Activated CD8-positive, alpha-beta memory T cell treated with anti-CD3 and anti-CD28 coated beads, Interleukin-2, amount 10 ng/mL, durations not matched to agents 7 days and 5 days (primary cell): ENCODE measurements around the gene ITGA8. TPM values are rescaled to one million over a fixed set of nuclear protein-coding genes. Genes with fewer than 3 reads are reported as not detected.

Experiments
- ATAC-seq: fragments of 150-1000 bp; cut with Tn5 transposase; one replicate; pipeline ENCODE4 v1.10.0; 2021; ENCODE audit warnings: moderate library complexity
- CTCF ChIA-PET: fragments of 350-600 bp; sonication (Branson Sonifier 250); formaldehyde crosslinking; loops from one replicate; lab custom pipeline; 2021; ENCODE audit warnings: antibody characterized with exemption; lab: Charles Lee
- DNase-seq: peaks from one replicate; pipeline ENCODE4 v3.0.0-alpha.2; 2020
- H3K27ac Mint-ChIP-seq: one replicate; pipeline ENCODE4 v1.8.0; 2021; ENCODE audit warnings: mild to moderate bottlenecking, mixed read lengths
- H3K27me3 Mint-ChIP-seq: one replicate; pipeline ENCODE4 v1.8.0; 2021; ENCODE audit warnings: mixed read lengths
- H3K36me3 Mint-ChIP-seq: one replicate; pipeline ENCODE4 v1.8.0; 2021; ENCODE audit warnings: mild to moderate bottlenecking, mixed read lengths
- H3K4me1 Mint-ChIP-seq: one replicate; pipeline ENCODE4 v1.8.0; 2021; ENCODE audit warnings: mixed read lengths
- H3K4me3 Mint-ChIP-seq: one replicate; pipeline ENCODE4 v1.8.0; 2021; ENCODE audit warnings: mild to moderate bottlenecking, moderate library complexity, mixed read lengths
- H3K9me3 Mint-ChIP-seq: one replicate; pipeline ENCODE4 v1.8.0; 2022; ENCODE audit warnings: low read depth, mixed read lengths
- total RNA-seq, 2 experiments: library from RNA; stranded (reverse); gene quantifications; one replicate each; pipeline ENCODE4 v1.2.3, GENCODE V29; 2021

ITGA8 gene
- total RNA-seq, 2 experiments from 2014 or later = not detected

GRCh38 chr10:15505329-15505728, 214.4 kb downstream of the ITGA8 start:
- CTCF ChIA-PET = no interaction called here
- Mint-ChIP-seq H3K36me3 (no peaks in the 10 kb centered on the region), H3K27ac (no peak overlapping the region), H3K4me3 (no peak overlapping the region), H3K4me1 (peaks cover 2% of the 10 kb centered on the region), H3K27me3 (peaks cover 22% of the 10 kb centered on the region), H3K9me3 (no peaks in the 10 kb centered on the region)
- DNase-seq = no peak
- no peak for ATAC-seq

DNA sequence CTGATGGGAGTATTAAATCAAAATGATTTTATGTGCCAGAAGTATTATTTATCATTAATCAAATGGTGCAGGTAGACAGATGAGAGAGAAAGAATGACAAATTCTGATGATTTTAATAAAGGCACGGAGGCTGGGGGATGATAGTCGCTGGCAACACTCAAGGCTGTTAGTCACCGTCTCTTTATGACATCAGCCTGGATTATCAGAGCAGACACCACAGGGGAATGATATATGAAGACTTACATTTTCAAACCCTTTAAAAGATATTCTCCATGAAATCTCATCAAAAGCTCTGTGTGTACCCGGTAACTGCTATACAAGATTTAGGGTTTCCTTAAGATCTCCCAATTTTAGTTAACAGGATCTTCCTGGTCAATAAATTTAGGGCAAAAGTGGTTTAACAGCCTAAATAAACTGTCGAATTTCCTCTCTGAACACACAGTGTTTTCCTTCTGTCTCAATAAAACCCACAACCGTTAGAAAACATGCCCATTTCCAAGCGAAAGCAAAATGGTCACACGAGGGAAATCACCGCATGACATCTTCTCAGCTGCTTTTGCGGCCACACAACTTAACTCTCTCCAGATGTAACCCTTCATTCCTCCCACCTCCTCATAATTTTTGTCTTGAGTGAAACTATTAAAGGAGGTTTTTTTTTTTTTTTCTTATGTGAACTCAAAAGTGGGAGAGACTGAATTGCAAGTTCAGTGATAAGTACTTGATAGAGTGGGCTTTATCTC, 215.5 kb downstream of the ITGA8 start:
- H3K4me3 Mint-ChIP-seq = no peak overlapping the region
- no peak for DNase-seq
- ATAC-seq = no peak
- H3K27me3 Mint-ChIP-seq = peaks cover 26% of the 10 kb centered on the region
- no peak overlapping the region for H3K27ac Mint-ChIP-seq
- CTCF ChIA-PET = no interaction called here
- H3K36me3 Mint-ChIP-seq = no peaks in the 10 kb centered on the region
- H3K4me1 Mint-ChIP-seq = peaks cover 2% of the 10 kb centered on the region
- no peaks in the 10 kb centered on the region for H3K9me3 Mint-ChIP-seq

DNA sequence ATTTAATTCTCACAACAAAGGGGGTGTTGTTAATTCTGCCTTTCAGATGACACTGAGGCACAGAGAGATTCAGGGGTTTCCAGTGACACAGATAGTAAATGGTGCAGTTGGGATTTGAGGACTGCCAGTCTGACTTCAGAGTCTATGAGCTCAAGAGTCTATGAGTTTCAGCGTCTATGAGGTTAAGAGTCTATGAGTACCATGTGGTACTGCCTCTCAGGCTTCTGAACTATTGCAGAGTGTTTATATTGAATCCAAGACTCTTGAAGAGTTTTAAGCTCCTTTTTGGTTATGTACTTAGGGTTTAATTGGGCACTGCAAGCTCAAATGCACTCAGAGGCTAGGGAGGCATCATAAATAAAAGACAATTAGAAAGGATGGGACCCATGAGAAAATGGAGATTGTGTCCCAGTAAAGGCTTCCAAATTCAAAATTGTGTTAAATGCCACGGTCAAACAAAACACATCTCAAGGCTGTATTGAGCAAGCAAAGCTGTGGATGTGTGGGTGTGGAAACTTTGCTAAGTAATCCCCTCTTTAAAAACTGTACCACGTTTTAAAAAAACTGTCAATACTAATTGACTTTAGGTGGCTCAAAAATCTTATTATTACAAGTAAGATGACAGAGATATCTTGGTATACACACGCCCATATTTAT, 224.7 kb downstream of the ITGA8 start:
- H3K4me1 Mint-ChIP-seq = no peaks in the 10 kb centered on the region
- no peak overlapping the region for H3K4me3 Mint-ChIP-seq
- ATAC-seq (no peak), DNase-seq (no peak)
- no peak overlapping the region for H3K27ac Mint-ChIP-seq
- no peaks in the 10 kb centered on the region for H3K36me3 Mint-ChIP-seq
- CTCF ChIA-PET = no interaction called here
- peaks cover 6% of the 10 kb centered on the region for H3K27me3 Mint-ChIP-seq
- H3K9me3 Mint-ChIP-seq = no peaks in the 10 kb centered on the region

- no peaks in the 10 kb centered on the region for H3K4me1 Mint-ChIP-seq
- H3K9me3 Mint-ChIP-seq = no peaks in the 10 kb centered on the region
- no peaks in the 10 kb centered on the region for H3K27me3 Mint-ChIP-seq
- DNase-seq (no peak), ATAC-seq (no peak)
- H3K27ac Mint-ChIP-seq = no peak overlapping the region
- CTCF ChIA-PET = no interaction called here
- no peak overlapping the region for H3K4me3 Mint-ChIP-seq
- H3K36me3 Mint-ChIP-seq = no peaks in the 10 kb centered on the region
Measured at GRCh38 chr10:15491856-15492642, 227.7 kb downstream of the ITGA8 start.

- no peaks in the 10 kb centered on the region for H3K27me3 Mint-ChIP-seq
- no peaks in the 10 kb centered on the region for H3K36me3 Mint-ChIP-seq
- H3K4me3 Mint-ChIP-seq = no peak overlapping the region
- H3K27ac Mint-ChIP-seq = no peak overlapping the region
- H3K4me1 Mint-ChIP-seq = no peaks in the 10 kb centered on the region
- DNase-seq = no peak
- CTCF ChIA-PET = no interaction called here
- no peaks in the 10 kb centered on the region for H3K9me3 Mint-ChIP-seq
- no peak for ATAC-seq
Measured at GRCh38 chr10:15489431-15489830, 230.3 kb downstream of the ITGA8 start.

DNA sequence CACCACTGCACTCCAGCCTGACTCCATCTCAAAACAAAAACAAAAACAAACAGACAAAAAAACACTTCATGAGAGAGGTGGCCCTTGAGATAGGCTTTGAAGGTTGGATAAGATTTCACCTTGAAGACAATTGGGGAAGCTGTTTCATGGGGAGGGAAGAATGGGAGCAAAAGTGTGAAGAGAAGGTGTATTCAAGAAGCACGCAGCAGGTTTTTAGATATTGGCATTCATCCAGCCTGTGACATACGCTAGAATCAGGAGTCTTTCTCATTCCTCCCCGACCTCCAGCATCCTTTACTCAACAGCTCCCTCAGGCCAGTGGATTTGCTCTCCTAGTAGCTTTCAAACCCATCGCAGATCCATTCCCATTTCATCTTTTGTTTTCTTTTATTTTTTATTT, 232.3 kb downstream of the ITGA8 start:
- no peaks in the 10 kb centered on the region for H3K36me3 Mint-ChIP-seq

GRCh38 chr10:15486404-15486803, 233.3 kb downstream of the ITGA8 start:
- Mint-ChIP-seq H3K9me3 (no peaks in the 10 kb centered on the region), H3K27ac (no peak overlapping the region), H3K4me1 (no peaks in the 10 kb centered on the region), H3K36me3 (no peaks in the 10 kb centered on the region), H3K4me3 (no peak overlapping the region), H3K27me3 (no peaks in the 10 kb centered on the region)
- no peak for ATAC-seq
- no peak for DNase-seq
- CTCF ChIA-PET = no interaction called here

More for the DNA sequence above, 232.3 kb downstream of the ITGA8 start:
- Mint-ChIP-seq H3K9me3 (no peaks in the 10 kb centered on the region), H3K27me3 (no peaks in the 10 kb centered on the region), H3K4me1 (no peaks in the 10 kb centered on the region), H3K27ac (no peak overlapping the region), H3K4me3 (no peak overlapping the region)
- no peak for DNase-seq
- CTCF ChIA-PET = no interaction called here
- ATAC-seq = no peak

GRCh38 chr10:15485684-15486316, 233.9 kb downstream of the ITGA8 start:
- H3K4me3 Mint-ChIP-seq = no peak overlapping the region
- CTCF ChIA-PET = no interaction called here
- H3K27me3 Mint-ChIP-seq = no peaks in the 10 kb centered on the region
- no peak overlapping the region for H3K27ac Mint-ChIP-seq
- DNase-seq (no peak), ATAC-seq (no peak)
- H3K9me3 Mint-ChIP-seq = no peaks in the 10 kb centered on the region
- no peaks in the 10 kb centered on the region for H3K4me1 Mint-ChIP-seq
- H3K36me3 Mint-ChIP-seq = no peaks in the 10 kb centered on the region

DNA sequence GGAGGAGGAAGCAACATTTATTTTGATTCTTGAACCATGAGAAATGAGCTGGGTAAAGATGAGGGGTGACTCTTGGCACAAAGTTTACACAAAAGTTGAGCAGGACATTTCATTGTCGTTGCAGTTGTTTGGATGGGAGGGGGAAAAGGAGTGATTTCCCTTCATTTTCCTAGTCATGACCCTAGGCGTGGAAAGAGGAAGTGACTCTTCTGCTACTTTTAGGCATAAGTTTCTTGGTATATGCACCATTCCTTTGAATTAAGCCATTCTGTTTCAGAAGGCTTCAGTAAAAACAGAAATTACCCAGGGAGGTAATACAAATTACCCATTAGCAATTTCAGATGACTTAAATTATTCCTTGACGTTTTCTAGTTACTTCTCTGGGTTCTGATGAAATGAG, 234.7 kb downstream of the ITGA8 start:
- no peaks in the 10 kb centered on the region for H3K4me1 Mint-ChIP-seq
- H3K27me3 Mint-ChIP-seq = no peaks in the 10 kb centered on the region
- no peak overlapping the region for H3K27ac Mint-ChIP-seq
- DNase-seq = no peak
- H3K4me3 Mint-ChIP-seq = no peak overlapping the region
- no peaks in the 10 kb centered on the region for H3K9me3 Mint-ChIP-seq
- ATAC-seq = no peak
- CTCF ChIA-PET = no interaction called here
- no peaks in the 10 kb centered on the region for H3K36me3 Mint-ChIP-seq

DNA sequence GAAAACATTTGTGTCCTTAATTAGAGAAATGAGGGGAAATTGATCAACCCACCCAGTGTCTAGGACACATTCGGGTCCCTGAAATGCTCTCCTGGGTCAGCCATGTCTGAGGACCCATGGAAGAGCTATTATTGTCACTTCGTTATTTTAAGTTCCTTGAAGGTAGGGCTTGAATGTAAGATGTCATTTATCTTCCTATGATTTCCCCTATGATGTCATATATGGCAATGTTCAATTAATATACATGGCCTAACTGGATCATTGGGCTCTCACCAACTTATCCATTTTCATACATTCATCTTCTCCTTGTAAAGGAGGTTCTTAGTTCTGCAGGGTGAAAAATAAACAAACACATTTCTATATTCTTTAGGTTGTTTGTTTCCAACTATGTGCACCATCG, 235.6 kb downstream of the ITGA8 start:
- CTCF ChIA-PET = no interaction called here
- ATAC-seq (no peak), DNase-seq (no peak)
- H3K36me3 Mint-ChIP-seq = no peaks in the 10 kb centered on the region
- H3K9me3 Mint-ChIP-seq = no peaks in the 10 kb centered on the region
- H3K4me1 Mint-ChIP-seq = no peaks in the 10 kb centered on the region
- H3K27me3 Mint-ChIP-seq = peaks cover 3% of the 10 kb centered on the region
- H3K27ac Mint-ChIP-seq = no peak overlapping the region
- no peak overlapping the region for H3K4me3 Mint-ChIP-seq

DNA sequence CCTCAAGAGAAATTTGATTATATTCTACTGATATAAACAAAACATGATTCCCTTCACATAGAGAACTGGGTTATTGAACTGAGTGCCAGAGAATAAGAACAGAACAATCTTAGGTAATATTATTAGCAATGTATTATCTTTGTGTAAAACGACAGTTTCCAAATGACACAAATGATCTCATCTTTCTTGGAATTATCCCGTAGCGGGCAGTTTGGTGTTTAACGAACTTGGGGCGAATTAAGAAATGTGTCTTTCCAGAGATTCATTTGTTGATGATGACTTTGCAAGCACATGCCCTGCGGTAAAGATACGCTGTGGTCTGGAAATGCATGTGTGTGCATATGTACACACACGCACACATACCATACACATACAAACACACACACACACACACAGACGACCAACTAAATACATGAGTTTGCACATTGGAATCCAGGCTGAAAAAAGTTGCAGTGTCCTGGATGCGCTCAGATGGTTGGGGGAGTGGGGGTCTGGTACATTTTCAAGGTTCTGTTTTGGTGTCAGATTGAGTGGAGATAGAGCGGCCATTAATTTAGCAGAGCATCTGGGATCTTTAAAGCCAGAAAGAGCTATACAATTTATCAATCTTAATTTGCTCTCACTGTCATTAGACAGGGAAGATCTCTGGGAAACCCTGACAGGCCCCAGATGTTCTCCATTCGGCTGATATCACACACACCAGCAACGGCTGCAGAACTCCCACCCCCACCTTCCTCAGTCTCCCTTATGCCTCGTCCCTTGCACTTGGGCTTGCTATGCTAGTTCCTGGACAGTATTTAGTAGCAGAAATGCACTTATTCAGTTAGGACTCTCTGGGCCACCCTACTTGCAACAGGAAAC, 236.3 kb downstream of the ITGA8 start:
- CTCF ChIA-PET = no interaction called here
- Mint-ChIP-seq H3K9me3 (no peaks in the 10 kb centered on the region), H3K27me3 (peaks cover 5% of the 10 kb centered on the region), H3K4me3 (no peak overlapping the region), H3K4me1 (no peaks in the 10 kb centered on the region), H3K36me3 (no peaks in the 10 kb centered on the region), H3K27ac (no peak overlapping the region)
- no peak for DNase-seq
- no peak for ATAC-seq

DNA sequence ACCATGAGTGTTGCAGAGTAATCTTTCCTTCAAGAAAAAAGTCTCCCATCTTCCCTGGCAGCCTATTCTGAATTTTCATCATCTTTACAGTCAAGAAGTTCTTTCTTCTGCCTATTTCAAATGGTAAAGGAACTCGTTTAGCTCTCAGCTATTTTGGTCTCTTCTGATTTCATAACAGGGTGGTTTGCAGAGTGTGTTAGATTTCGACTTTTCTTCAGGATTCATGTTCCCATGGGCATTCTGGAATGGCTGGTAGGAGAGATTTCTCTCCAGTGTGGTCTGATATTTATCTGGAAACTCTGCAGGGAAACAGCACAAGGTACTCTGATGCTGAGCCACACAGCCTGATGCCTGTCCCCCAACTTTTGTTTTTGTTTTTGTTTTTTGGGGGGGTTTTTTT, 237.6 kb downstream of the ITGA8 start:
- Mint-ChIP-seq H3K27ac (no peak overlapping the region), H3K4me3 (no peak overlapping the region), H3K4me1 (no peaks in the 10 kb centered on the region), H3K27me3 (peaks cover 6% of the 10 kb centered on the region), H3K36me3 (no peaks in the 10 kb centered on the region), H3K9me3 (no peaks in the 10 kb centered on the region)
- no peak for DNase-seq
- CTCF ChIA-PET = no interaction called here
- ATAC-seq = no peak

- Mint-ChIP-seq H3K36me3 (no peaks in the 10 kb centered on the region), H3K27ac (no peak overlapping the region), H3K4me1 (no peaks in the 10 kb centered on the region), H3K27me3 (peaks cover 12% of the 10 kb centered on the region), H3K9me3 (no peaks in the 10 kb centered on the region), H3K4me3 (no peak overlapping the region)
- DNase-seq = no peak
- CTCF ChIA-PET = no interaction called here
- ATAC-seq = no peak
Measured at GRCh38 chr10:15478950-15479349, 240.8 kb downstream of the ITGA8 start.
